Stimulated activated CD4-positive, alpha-beta T cell treated with anti-CD3 and anti-CD28 coated beads, Interleukin-12 subunit alpha, Interleukin-12 subunit beta, amount 100 ng/mL, for 24 hours (primary cell): Measurements from ENCODE around the gene ABI3BP.

ENCODE experiments used
- DNase-seq, 2 experiments: peaks; one replicate each; pipeline ENCODE4 v3.0.0-alpha.2; 2020; ENCODE audit warnings: low read depth in 2 of 2

The ABI3BP gene

GRCh38 chr3:100891827-100892226 lies 101.4 kb downstream of the ABI3BP start:
- no peak for DNase-seq

GRCh38 chr3:100891033-100891432 lies 102.2 kb downstream of the ABI3BP start:
- DNase-seq: no peak

GRCh38 chr3:100888881-100889280 lies 104.3 kb downstream of the ABI3BP start:
- no peak for DNase-seq

- DNase-seq: no peak
Measured at GRCh38 chr3:100882571-100882984, 110.6 kb downstream of the ABI3BP start.

GRCh38 chr3:100880845-100881244 lies 112.4 kb downstream of the ABI3BP start:
- DNase-seq: no peak

GRCh38 chr3:100880072-100880471 lies 113.1 kb downstream of the ABI3BP start:
- DNase-seq: no peak

GRCh38 chr3:100879195-100879810 lies 113.9 kb downstream of the ABI3BP start:
- DNase-seq: no peak

GRCh38 chr3:100877286-100877685 lies 115.9 kb downstream of the ABI3BP start:
- DNase-seq: no peak

GRCh38 chr3:100875239-100875638 lies 118.0 kb downstream of the ABI3BP start:
- DNase-seq: no peak

GRCh38 chr3:100873611-100874010 lies 119.6 kb downstream of the ABI3BP start:
- DNase-seq: no peak

- no peak for DNase-seq
Measured at GRCh38 chr3:100871306-100871705, 121.9 kb downstream of the ABI3BP start.

GRCh38 chr3:100869787-100870186 lies 123.4 kb downstream of the ABI3BP start:
- DNase-seq: no peak

- DNase-seq: no peak
Measured at GRCh38 chr3:100868894-100869293, 124.3 kb downstream of the ABI3BP start.

GRCh38 chr3:100868096-100868495 lies 125.1 kb downstream of the ABI3BP start:
- no peak for DNase-seq

GRCh38 chr3:100865442-100865841 lies 127.8 kb downstream of the ABI3BP start:
- DNase-seq: no peak

- no peak for DNase-seq
Measured at GRCh38 chr3:100864471-100865250, 128.6 kb downstream of the ABI3BP start.

GRCh38 chr3:100857863-100858262 lies 135.4 kb downstream of the ABI3BP start:
- no peak for DNase-seq

- DNase-seq: no peak
Measured at GRCh38 chr3:100856821-100857220, 136.4 kb downstream of the ABI3BP start.

GRCh38 chr3:100852840-100853239 lies 140.4 kb downstream of the ABI3BP start:
- DNase-seq: no peak

- DNase-seq: no peak
Measured at GRCh38 chr3:100850701-100851100, 142.5 kb downstream of the ABI3BP start.

- no peak for DNase-seq
Measured at GRCh38 chr3:100850156-100850555, 143.1 kb downstream of the ABI3BP start.

GRCh38 chr3:100844063-100844936 lies 148.9 kb downstream of the ABI3BP start:
- no peak for DNase-seq
